CMK (cell line): ENCODE measurements around the gene SYS1.
A peak's percentile ranks its signal among the peaks of the same experiment; 100 is the strongest.

Source experiments
- DNase-seq: peaks from one replicate; pipeline ENCODE4 v3.0.0-alpha.2; 2010; ENCODE audit warnings: low read depth

Gene SYS1

DNA sequence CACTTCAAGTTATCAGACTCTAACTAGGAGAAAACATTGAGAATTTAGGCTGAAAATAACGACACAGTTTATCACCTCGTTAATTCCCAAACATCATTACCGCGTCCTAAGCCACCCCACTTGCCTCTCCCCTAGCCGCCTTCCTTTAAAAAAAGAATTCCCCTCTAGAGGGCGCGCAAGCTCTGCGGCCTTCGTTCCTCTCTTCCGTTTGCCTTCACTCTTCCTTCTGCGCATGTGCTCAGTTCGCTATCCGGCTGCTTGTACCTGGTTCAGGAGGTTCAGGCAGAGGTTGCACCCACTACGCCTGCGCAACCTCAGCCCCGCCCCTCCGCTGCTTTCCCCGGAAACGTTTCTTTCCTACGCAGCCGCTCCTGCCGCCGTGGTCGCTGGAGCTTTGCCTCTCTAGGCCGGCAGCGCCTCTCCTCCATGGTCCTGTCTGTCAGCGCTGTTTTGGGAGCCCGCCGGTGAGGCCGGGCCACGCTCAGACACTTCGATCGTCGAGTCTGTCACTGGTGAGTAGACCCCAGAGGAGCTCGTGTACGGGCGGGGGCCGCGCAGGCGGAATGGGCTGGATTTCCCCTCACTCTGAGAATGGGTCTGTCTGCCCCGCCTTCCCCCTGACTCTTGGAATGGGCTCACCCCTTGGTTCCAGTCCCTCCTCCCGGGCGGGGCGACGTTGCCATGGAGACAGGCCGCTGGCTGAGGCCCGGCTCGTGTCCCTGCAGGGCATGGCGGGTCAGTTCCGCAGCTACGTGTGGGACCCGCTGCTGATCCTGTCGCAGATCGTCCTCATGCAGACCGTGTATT is at the start of gene SYS1:
SYS1 (plus strand) TSS at position 353 of the 807 bp plus-strand sequence; CDS start at position 729, 376 bp downstream.
- peak; percentile 98 for DNase-seq

DNA sequence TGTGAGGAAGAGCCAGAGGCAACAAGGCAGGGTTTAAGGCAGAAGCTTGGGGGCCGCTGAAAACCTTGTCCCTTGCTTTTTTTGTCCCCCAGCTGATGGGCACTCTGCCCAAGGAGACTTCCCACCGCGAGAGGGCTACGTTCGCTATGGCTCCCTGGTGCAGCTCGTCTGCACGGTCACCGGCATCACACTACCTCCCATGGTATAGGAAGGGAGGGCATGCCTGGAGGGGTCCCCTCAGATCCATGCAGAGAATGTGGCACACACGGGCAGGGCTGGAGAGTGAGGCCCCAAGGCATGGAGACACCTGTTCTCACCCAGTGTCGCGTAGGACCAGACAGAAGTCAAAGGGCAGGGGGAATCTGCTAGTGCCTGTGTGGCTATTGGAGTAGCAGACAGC is 49.0 kb upstream of the SYS1 start:
- DNase-seq: no peak

DNA sequence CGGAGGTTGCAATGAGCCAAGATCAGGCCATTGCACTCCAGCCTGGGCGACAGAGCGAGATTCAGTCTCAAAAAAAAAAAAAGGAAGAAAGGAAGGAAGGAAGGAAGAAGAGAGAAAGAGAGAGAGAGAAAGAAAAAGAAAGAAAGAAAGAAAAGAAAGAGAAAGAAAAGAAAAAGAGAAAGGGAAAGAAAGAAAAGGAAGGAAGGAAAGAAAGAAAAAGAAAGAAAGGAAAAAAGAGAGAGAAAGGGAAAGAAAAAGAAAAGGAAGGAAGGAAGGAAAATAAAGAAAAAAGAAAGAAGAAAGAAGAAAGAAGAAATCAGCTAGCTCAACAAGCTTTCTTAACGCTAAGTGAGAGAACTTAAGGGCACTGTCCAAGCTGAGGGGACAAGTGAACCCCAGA is 47.3 kb upstream of the SYS1 start:
- DNase-seq: no peak

DNA sequence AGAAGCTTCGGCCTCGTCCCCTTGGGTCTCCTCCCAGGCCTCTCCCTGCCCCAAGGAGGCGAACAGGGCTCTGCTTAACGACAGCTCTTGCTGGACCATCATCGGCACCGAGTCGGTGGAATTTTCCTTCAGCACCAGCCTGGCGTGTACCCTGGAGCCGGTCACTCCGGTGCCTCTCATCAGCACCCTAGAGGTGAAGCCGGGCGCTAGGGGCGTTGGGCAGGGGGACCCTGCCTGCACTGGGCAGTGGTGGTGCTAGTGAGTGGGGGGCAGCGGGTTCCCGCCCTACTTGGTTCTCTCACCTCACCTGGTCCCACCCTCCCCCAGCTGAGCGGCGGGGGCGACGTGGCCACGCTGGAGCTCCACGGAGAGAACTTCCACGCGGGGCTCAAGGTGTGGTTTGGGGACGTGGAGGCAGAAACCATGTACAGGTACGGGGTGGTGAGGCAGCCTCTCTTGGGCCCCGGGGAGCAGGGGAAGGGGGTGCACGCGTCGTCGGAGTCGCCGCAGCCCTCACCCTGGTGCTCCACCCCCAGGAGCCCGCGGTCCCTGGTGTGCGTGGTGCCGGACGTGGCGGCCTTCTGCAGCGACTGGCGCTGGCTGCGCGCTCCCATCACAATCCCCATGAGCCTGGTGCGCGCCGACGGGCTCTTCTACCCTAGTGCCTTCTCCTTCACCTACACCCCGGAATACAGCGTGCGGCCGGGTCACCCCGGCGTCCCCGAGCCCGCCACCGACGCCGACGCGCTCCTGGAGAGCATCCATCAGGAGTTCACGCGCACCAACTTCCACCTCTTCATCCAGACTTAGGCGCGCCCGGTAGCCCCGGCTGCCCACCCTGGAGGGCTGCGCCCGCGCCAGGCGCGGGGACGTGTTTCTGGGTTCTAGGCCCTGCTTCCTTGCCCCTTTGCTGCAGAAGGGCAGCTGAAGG is 46.5 kb upstream of the SYS1 start:
- DNase-seq: no peak

DNA sequence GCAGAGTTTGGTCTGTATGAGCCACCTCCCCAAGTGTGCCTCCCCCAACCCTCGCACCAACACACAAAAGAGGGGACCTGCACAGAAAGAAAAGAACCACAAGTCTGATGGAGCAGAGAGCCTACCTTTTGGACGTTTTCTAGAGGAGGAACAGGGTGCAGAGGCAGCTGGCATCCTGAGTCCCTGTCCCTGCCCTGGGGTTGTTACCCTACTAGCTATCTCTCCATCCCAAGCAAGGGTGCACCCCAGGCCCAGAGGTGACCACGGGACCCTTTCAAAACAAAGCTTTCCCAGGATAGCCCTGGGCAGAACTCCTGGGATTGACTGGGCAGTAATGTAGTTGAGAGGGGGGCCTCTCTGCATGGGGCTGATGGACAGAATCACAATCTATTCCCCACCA is 45.1 kb upstream of the SYS1 start:
- no peak for DNase-seq

GRCh38 chr20:45318386-45318939 is 44.5 kb upstream of the SYS1 start:
- no peak for DNase-seq

- no peak for DNase-seq
Measured at GRCh38 chr20:45318948-45319347, 44.0 kb upstream of the SYS1 start.

GRCh38 chr20:45320948-45321595 is 41.9 kb upstream of the SYS1 start:
- no peak for DNase-seq

- no peak for DNase-seq
Measured at GRCh38 chr20:45322952-45323383, 40.0 kb upstream of the SYS1 start.

- DNase-seq: no peak
Measured at GRCh38 chr20:45323731-45324130, 39.2 kb upstream of the SYS1 start.

DNA sequence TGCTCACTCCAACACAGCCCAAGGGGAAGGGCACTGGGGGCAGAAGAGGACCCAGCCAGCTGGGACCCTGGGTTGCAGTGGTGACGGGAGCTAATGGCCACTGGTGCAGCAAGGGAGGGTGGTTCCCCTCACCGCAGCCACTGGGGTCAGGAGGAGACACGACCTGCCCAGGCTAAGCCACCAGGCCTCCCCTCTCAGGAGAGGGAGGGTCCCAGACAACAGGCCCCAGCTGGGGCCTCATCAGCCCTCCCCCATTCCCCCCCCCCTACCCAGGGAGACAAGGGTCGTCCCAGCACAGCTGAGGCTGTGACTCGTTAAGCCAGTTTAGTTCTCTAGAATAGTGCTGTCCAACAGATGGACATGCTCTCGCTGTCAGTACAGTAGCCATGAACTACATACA is 37.6 kb upstream of the SYS1 start:
- no peak for DNase-seq

GRCh38 chr20:45328451-45328850 is 34.5 kb upstream of the SYS1 start:
- no peak for DNase-seq

- no peak for DNase-seq
Measured at GRCh38 chr20:45329497-45330319, 33.2 kb upstream of the SYS1 start.

DNA sequence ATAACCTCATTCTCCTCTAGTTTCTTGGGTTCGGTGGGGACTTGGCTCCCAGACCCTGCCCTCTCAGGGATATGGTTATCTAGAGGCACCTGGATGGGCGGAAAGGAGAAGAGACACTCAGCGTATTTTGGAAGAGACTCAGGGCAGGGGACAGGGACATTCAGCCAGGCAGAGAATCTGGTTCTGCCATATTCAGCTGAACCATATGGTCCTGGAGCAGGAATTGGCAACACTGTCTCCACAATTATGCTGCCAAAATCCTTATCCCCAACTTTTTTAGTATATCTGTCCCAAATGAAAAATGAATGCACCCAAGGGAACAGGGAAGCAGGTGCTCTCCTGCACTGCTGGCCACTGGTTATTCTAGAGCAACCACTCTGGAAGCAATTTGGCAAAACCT is 32.5 kb upstream of the SYS1 start:
- no peak for DNase-seq

DNA sequence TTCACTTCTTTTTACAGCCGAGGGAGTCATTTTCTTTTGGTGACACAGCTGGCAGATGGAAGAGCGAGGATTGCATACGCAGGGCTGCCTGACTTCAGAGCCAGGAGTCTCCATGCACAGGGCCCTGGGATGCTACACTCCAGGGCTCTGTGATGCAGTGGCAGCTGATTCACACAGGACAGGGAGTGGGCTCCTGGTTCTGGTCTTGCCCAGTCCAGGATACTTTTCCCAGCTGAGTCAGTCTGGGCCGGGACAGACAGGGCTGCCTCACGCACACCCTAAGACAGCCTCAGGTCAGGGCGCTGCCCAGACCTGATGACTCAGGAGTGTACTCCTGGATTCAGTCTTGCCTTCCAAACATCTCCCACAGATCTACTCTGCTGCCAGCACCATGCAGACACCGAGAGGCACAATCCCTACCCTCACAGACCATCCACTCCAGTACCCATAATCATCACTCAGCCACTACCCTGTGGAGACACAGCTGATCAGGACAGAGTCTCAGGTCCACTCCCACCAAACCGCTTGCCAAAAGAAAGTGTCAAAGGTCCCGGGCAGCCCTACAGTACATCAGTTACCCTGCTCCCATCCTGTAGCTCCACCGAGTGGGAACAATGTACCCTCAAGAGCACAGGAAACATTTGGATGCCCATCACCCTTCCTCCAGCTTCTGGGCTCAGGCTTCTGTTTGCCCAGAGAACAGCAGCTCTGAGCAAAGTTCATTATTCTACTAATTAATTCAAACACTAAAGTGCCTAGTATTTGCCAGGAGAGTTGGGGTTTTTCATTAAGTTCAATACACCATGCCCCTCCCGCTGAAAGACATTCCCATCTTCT is 26.2 kb upstream of the SYS1 start:
- no peak for DNase-seq

DNA sequence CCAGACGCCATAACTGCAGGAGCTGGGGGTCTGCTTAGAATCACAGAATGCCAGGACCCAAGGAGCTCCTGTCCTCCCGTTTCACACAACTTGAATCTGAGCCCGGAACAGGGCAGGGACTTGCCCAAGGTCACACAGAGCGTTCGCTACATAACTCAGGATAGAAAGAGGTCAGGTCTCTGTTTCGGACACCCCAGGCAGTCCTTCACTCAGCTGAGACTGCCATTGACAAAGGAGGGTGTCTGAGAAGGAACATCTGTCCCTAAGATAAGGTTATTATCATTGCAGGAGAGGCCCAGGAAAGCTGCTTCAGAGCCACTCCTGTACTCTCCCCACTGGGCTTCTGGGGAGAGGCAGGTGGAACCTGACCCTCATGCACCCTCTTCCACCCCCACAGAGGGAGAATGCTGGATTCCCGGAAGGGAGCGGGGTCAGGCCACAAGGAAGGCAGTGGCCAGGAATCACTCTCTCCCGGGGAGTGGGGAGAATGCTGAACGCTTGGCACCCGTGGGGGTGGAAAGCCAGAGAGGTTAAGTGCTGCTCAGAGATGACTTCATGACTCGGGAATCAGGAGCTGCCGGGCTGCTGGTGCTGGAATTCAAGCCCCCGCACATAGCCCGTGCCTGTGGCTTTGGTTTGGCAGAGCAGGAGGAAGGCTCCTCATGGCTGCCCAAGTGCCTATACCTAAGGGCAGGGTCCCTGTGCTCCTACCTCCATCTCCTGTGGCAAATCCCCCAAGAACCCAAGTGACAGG is 25.4 kb upstream of the SYS1 start:
- no peak for DNase-seq

GRCh38 chr20:45338121-45339030 is 24.6 kb upstream of the SYS1 start:
- DNase-seq: no peak

- DNase-seq: no peak
Measured at GRCh38 chr20:45339084-45339483, 23.9 kb upstream of the SYS1 start.

GRCh38 chr20:45339799-45340198 is 23.2 kb upstream of the SYS1 start:
- no peak for DNase-seq
